OCI-LY7 (cell line): Measurements from ENCODE around the gene PRPF40B. TPM values are rescaled to one million over a fixed set of nuclear protein-coding genes. Genes with fewer than 3 reads are reported as not detected.

Experiments used
- BruUV-seq: library from RNA; stranded (reverse); fragments of 400-500 nt; replicated peaks from 2 replicates; lab custom pipeline; 2021; lab: Mats Ljungman, UMichigan
- CTCF ChIA-PET: fragments of 300-600 bp; sonication (Branson Sonifier 250); formaldehyde crosslinking; loops from one replicate; lab custom pipeline; 2022; ENCODE audit warnings: antibody characterized with exemption; ENCODE audit not compliant: unreplicated experiment; lab: Charles Lee
- POLR2A ChIA-PET: fragments of 300-600 bp; sonication (Branson Sonifier 250); formaldehyde crosslinking; loops from one replicate; lab custom pipeline; 2022; ENCODE audit warnings: antibody characterized with exemption; lab: Charles Lee
- DNase-seq: peaks from one replicate; pipeline ENCODE4 v3.0.0-alpha.2; 2015; ENCODE audit warnings: low spot score
- H2AFZ ChIP-seq: fragments of 200-600 bp; sonication (generic), shearing (Covaris generic); 2 replicates; pipeline ENCODE4 v1.6.1; 2014; ENCODE audit warnings: mild to moderate bottlenecking, antibody characterized with exemption, low read length, moderate library complexity
- H3K27ac ChIP-seq: fragments of 200-600 bp; sonication (generic); 2 replicates; pipeline ENCODE4 v1.5.1; 2014; ENCODE audit warnings: mixed run types, low read depth, mild to moderate bottlenecking, moderate library complexity, low read length, inconsistent platforms; ENCODE audit not compliant: poor library complexity, severe bottlenecking
- H3K36me3 ChIP-seq: fragments of 200-600 bp; sonication (generic); 2 replicates; pipeline ENCODE4 v1.6.1; 2014; ENCODE audit warnings: mild to moderate bottlenecking, antibody characterized with exemption, low read length, moderate library complexity, mixed read lengths; ENCODE audit not compliant: insufficient read depth
- H3K4me1 ChIP-seq: fragments of 200-600 bp; sonication (generic); 2 replicates; pipeline ENCODE4 v1.5.1; 2014; ENCODE audit warnings: mild to moderate bottlenecking, low read length; ENCODE audit not compliant: insufficient read depth, poor library complexity, severe bottlenecking
- H3K4me2 ChIP-seq: fragments of 200-600 bp; sonication (generic); 2 replicates; pipeline ENCODE4 v1.6.1; 2014; ENCODE audit warnings: mild to moderate bottlenecking, low read length
- H3K4me3 ChIP-seq: fragments of 200-600 bp; sonication (generic); 2 replicates; pipeline ENCODE4 v1.5.1; 2014; ENCODE audit warnings: mild to moderate bottlenecking, low read depth, low read length; ENCODE audit not compliant: poor library complexity, severe bottlenecking
- H3K79me2 ChIP-seq: fragments of 200-600 bp; sonication (generic); 2 replicates; pipeline ENCODE4 v1.6.1; 2016; ENCODE audit warnings: low read depth, mild to moderate bottlenecking, low read length, moderate library complexity, mixed read lengths; ENCODE audit not compliant: insufficient read depth
- H3K9me2 ChIP-seq: fragments of 200-600 bp; sonication (generic); 2 replicates; pipeline ENCODE4 v1.6.1; 2016; ENCODE audit warnings: mild to moderate bottlenecking, low read length, mixed read lengths; ENCODE audit not compliant: insufficient read depth
- H3K9me3 ChIP-seq: fragments of 200-600 bp; sonication (generic); 2 replicates; pipeline ENCODE4 v1.6.1; 2014; ENCODE audit warnings: mild to moderate bottlenecking, mixed run types, low read length, mixed read lengths
- H4K20me1 ChIP-seq: fragments of 200-600 bp; sonication (generic); 2 replicates; pipeline ENCODE4 v1.6.1; 2014; ENCODE audit warnings: mild to moderate bottlenecking, antibody characterized with exemption, low read length, moderate library complexity, mixed read lengths; ENCODE audit not compliant: insufficient read depth
- CTCF ChIP-seq: fragments of 200-600 bp; sonication (generic); conservative IDR thresholded peaks from 2 replicates; pipeline ENCODE4 v1.5.1; 2014; ENCODE audit warnings: mild to moderate bottlenecking, antibody characterized with exemption, low read length, moderate library complexity, mixed read lengths
- EZH2phosphoT487 ChIP-seq: fragments of 200-600 bp; sonication (generic); IDR thresholded peaks from 2 replicates; pipeline ENCODE4 v1.6.1; 2018; ENCODE audit warnings: low read depth, borderline replicate concordance, mild to moderate bottlenecking, mixed run types, antibody characterized with exemption, low read length, moderate library complexity, mixed read lengths
- intact Hi-C: fragments of 100-400 bp; cut with micrococcal nuclease; formaldehyde crosslinking; loops from one replicate; pipeline ENCODE4 v1.10.0; 2022; ENCODE audit not compliant: unreplicated experiment
- total RNA-seq, 2 experiments: library from RNA; depleted of rRNA in 1 of 2; stranded (reverse); fragments of >200 nt in 1 of 2; shearing (Covaris generic) in 1 of 2; gene quantifications; 2 replicates each; pipeline ENCODE4 v1.2.3, GENCODE V29; 2014 to 2022

PRPF40B gene
- total RNA-seq, 2 experiments from 2014 or later, result 11.3 to 26.3 TPM

- no TSS peak for BruUV-seq
- no peak for DNase-seq
- Histone ChIP-seq H3K79me2 (no peaks in the 10 kb centered on the region), H3K4me3 (no peak overlapping the region), H2AFZ (no peak overlapping the region), H4K20me1 (no peaks in the 10 kb centered on the region), H3K4me2 (no peak overlapping the region), H3K9me3 (no peaks in the 10 kb centered on the region), H3K9me2 (no peaks in the 10 kb centered on the region), H3K36me3 (no peaks in the 10 kb centered on the region), H3K27ac (no peak overlapping the region), H3K4me1 (peaks cover 14% of the 10 kb centered on the region)
- ChIA-PET CTCF (no interaction called here), POLR2A (interaction anchor here (1.5 kb wide), 1 partner anchor 15 kb away, joined by 6 read pairs; no protein-coding TSS in a partner anchor)
- intact Hi-C loops, result loop anchor here (5.0 kb wide), 2 partner anchors 142 to 197 kb away; no protein-coding TSS in a partner anchor
- TF ChIP-seq EZH2phosphoT487 (no peak), CTCF (no peak)
These were observed 11.7 kb downstream of the PRPF40B start for GRCh38 chr12:49635036-49635435.

- Histone ChIP-seq H3K9me3 (no peaks in the 10 kb centered on the region), H3K79me2 (no peaks in the 10 kb centered on the region), H3K36me3 (no peaks in the 10 kb centered on the region), H2AFZ (no peak overlapping the region), H3K27ac (no peak overlapping the region), H4K20me1 (no peaks in the 10 kb centered on the region), H3K4me1 (peaks cover 14% of the 10 kb centered on the region), H3K9me2 (no peaks in the 10 kb centered on the region), H3K4me3 (no peak overlapping the region), H3K4me2 (no peak overlapping the region)
- POLR2A ChIA-PET, result interaction anchor here (0.6 to 1.5 kb wide), 2 partner anchors 16 to 78 kb away, joined by 6 to 7 read pairs; no protein-coding TSS in a partner anchor
- no TSS peak for BruUV-seq
- no peak for TF ChIP-seq CTCF
- no peak for TF ChIP-seq EZH2phosphoT487
- intact Hi-C loops, result loop anchor here (2.0 to 5.0 kb wide), 3 partner anchors 71 to 197 kb away; partner anchors contain the start of gene FMNL3
- no peak for DNase-seq
- CTCF ChIA-PET, result interaction anchor here (2.0 kb wide), 1 partner anchor 12 kb away, joined by 5 read pairs; the partner anchor contains the start of gene PRPF40B
These were observed 12.3 kb downstream of the PRPF40B start for GRCh38 chr12:49635656-49636055.

GRCh38 chr12:49636574-49636973, 13.2 kb downstream of the PRPF40B start:
- H3K4me3 ChIP-seq, result no peak overlapping the region
- H3K9me3 ChIP-seq, result no peaks in the 10 kb centered on the region
- no TSS peak for BruUV-seq
- no peak overlapping the region for H2AFZ ChIP-seq
- H3K4me1 ChIP-seq, result peaks cover 14% of the 10 kb centered on the region
- no peaks in the 10 kb centered on the region for H3K79me2 ChIP-seq
- H4K20me1 ChIP-seq, result no peaks in the 10 kb centered on the region
- H3K36me3 ChIP-seq, result no peaks in the 10 kb centered on the region
- CTCF ChIA-PET, result interaction anchor here (1.2 to 2.0 kb wide), 3 partner anchors 13 to 141 kb away, joined by 3 to 5 read pairs (median 5); partner anchors contain the start of gene PRPF40B
- POLR2A ChIA-PET, result interaction anchor here (1.5 kb wide), 1 partner anchor 17 kb away, joined by 6 read pairs; no protein-coding TSS in a partner anchor
- H3K9me2 ChIP-seq, result no peaks in the 10 kb centered on the region
- TF ChIP-seq EZH2phosphoT487, result no peak
- no peak for TF ChIP-seq CTCF
- intact Hi-C loops, result loop anchor here (2.0 to 5.0 kb wide), 3 partner anchors 70 to 196 kb away; partner anchors contain the start of gene FMNL3
- H3K27ac ChIP-seq, result no peak overlapping the region
- DNase-seq, result no peak
- no peak overlapping the region for H3K4me2 ChIP-seq
